Measurements from ENCODE around the gene SATL1.

SATL1 gene

DNA sequence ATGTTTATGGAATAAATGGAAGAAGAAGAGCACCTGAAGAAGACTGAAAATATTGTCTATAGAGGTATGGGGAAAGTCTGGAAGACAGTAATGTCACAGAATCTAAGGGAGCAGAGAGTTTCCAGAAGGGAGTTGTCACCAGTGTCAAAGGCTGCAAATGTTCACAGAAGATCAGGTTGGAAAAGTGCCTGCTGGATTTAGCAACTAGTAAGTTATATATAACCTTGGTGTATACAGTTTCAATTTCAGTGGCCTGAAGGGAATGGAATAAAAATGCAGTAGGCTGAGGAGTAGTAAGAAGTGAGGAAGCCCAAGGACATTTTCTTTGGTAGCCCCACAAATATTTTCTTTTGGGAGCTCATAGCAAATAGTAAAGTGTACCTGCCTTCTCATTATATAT, 107.2 kb downstream of the SATL1 start:
- no peaks in the 10 kb centered on the region for H3K4me1 ChIP-seq (ENCODE audit: insufficient read depth, insufficient read length)
- H3K4me3 ChIP-seq (ENCODE audit: insufficient read length, low read depth) = no peak overlapping the region
- peaks cover 9% of the 10 kb centered on the region; the same call in 1 of the 2 replicates for H3K9me3 ChIP-seq (ENCODE audit: insufficient read depth, low read length)
- no peaks in the 10 kb centered on the region for H3K36me3 ChIP-seq (ENCODE audit: insufficient read depth, insufficient read length, low read length)
- H3K9ac ChIP-seq (ENCODE audit: insufficient read length, low read depth) = no peak overlapping the region
- no peak for DNase-seq (ENCODE audit: low read depth, low spot score)
- H3K27me3 ChIP-seq (ENCODE audit: insufficient read depth, insufficient read length) = no peaks in the 10 kb centered on the region
- TF ChIP-seq ZNF274 (IDR thresholded peaks at IDR 0.05; ENCODE audit: low read depth, low read length) = no peak
- no peak for TF ChIP-seq YY1 (IDR thresholded peaks at IDR 0.05; ENCODE audit: insufficient read depth, insufficient read length)
- TF ChIP-seq SUZ12 (IDR thresholded peaks at IDR 0.05; ENCODE audit: extremely low read depth, insufficient read depth, insufficient read length) = no peak

DNA sequence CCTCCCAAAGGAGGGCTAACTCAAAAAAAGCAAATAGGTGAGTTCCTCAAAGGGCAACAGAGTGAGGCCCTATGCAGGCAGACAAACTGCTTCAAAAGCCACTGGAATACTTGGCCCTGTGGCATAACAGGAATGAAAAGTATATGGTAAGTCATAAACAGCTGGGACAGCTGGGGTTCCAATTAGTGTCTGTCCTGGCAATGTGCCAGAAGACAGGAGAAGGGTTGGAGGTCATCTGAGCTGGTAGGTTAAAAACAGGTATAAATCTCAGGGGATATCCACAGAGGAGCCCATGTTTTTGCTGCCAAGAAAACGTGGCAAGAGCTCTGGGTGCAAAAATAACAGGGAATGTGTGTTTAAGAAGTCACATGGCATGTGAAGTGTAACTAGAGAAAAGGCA, 128.3 kb downstream of the SATL1 start:
- Histone ChIP-seq H3K9me3 (ENCODE audit: insufficient read depth, low read length) (no peaks in the 10 kb centered on the region), H3K4me1 (ENCODE audit: insufficient read depth, insufficient read length) (no peaks in the 10 kb centered on the region), H3K27me3 (ENCODE audit: insufficient read depth, insufficient read length) (no peaks in the 10 kb centered on the region), H3K4me3 (ENCODE audit: insufficient read length, low read depth) (no peak overlapping the region), H3K36me3 (ENCODE audit: insufficient read depth, insufficient read length, low read length) (no peaks in the 10 kb centered on the region), H3K9ac (ENCODE audit: insufficient read length, low read depth) (no peak overlapping the region)
- no peak for TF ChIP-seq SUZ12 (IDR thresholded peaks at IDR 0.05; ENCODE audit: extremely low read depth, insufficient read depth, insufficient read length)
- DNase-seq (ENCODE audit: low read depth, low spot score) = no peak

DNA sequence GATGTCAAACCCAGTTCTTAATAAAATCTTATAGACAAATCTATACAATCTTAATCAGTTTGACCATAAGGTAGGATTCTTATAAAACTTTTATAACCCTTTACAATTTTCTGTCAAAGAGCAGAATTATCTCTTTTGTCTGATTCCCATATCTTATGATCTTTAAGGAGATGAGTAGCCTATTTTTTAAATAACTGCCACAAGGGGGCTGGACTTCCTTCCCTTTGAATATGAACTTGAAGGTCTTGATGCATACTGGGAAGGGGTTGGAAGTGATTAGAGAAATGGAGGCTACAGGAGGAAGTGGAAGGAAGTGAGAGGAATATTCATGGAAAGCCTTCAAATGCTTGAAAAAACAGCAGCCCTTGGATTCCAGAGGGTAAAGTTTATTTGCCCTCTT, 128.8 kb downstream of the SATL1 start:
- Histone ChIP-seq H3K4me1 (ENCODE audit: insufficient read depth, insufficient read length) (no peaks in the 10 kb centered on the region), H3K9ac (ENCODE audit: insufficient read length, low read depth) (no peak overlapping the region), H3K27me3 (ENCODE audit: insufficient read depth, insufficient read length) (no peaks in the 10 kb centered on the region), H3K36me3 (ENCODE audit: insufficient read depth, insufficient read length, low read length) (no peaks in the 10 kb centered on the region), H3K4me3 (ENCODE audit: insufficient read length, low read depth) (no peak overlapping the region), H3K9me3 (ENCODE audit: insufficient read depth, low read length) (no peaks in the 10 kb centered on the region)
- DNase-seq (ENCODE audit: low read depth, low spot score) = no peak
- no peak for TF ChIP-seq SUZ12 (IDR thresholded peaks at IDR 0.05; ENCODE audit: extremely low read depth, insufficient read depth, insufficient read length)
- TF ChIP-seq ZNF274 (IDR thresholded peaks at IDR 0.05; ENCODE audit: low read depth, low read length) = no peak
- TF ChIP-seq YY1 (IDR thresholded peaks at IDR 0.05; ENCODE audit: insufficient read depth, insufficient read length) = no peak

DNA sequence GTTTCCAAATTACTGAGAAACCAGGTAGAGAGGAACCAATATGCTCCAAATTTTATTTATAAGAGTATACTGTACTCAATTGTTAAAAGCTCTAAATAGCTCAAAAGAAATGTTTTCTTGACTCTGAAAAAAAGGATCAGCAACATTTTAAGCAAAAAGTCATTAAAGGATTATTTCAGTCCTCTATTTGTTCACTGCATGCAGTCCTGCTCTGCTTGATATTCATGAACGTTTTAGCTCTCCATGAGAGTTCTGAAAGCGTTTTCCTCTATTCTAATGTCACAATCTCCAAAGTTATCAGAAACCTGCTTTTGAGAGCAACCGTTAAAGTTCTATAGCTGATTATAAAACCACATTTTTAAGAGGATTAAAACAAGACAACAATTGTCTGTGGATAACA, 129.4 kb downstream of the SATL1 start:
- H3K9me3 ChIP-seq (ENCODE audit: insufficient read depth, low read length) = 0 out of 2 replicates have a peak, but pooled peaks cover under 1% of the 10 kb centered on the region
- no peaks in the 10 kb centered on the region for H3K27me3 ChIP-seq (ENCODE audit: insufficient read depth, insufficient read length)
- H3K4me3 ChIP-seq (ENCODE audit: insufficient read length, low read depth) = no peak overlapping the region
- H3K4me1 ChIP-seq (ENCODE audit: insufficient read depth, insufficient read length) = no peaks in the 10 kb centered on the region
- H3K9ac ChIP-seq (ENCODE audit: insufficient read length, low read depth) = no peak overlapping the region
- no peak for TF ChIP-seq ZNF274 (IDR thresholded peaks at IDR 0.05; ENCODE audit: low read depth, low read length)
- no peak for TF ChIP-seq SUZ12 (IDR thresholded peaks at IDR 0.05; ENCODE audit: extremely low read depth, insufficient read depth, insufficient read length)
- no peak for TF ChIP-seq YY1 (IDR thresholded peaks at IDR 0.05; ENCODE audit: insufficient read depth, insufficient read length)
- DNase-seq (ENCODE audit: low read depth, low spot score) = no peak
- H3K36me3 ChIP-seq (ENCODE audit: insufficient read depth, insufficient read length, low read length) = no peaks in the 10 kb centered on the region

DNA sequence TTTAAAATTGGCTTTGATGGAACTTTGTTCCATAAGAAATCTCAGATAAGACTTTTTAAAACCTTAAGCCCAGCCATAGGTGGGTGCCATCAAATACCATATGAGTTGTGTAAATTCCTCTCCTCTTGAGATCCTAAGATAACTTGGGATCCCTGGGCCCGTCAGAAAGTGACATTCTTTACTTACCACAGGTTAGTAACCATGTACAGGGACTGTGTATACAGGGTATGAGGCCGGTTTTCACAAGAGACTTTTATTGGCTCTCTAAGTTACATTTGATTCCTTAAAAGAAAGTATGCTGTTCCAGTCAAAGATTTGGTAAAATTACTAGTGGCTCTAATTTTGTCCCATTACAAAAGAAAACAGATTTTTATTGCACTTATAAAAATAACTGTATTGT, 129.8 kb downstream of the SATL1 start:
- Histone ChIP-seq H3K27me3 (ENCODE audit: insufficient read depth, insufficient read length) (no peaks in the 10 kb centered on the region), H3K4me1 (ENCODE audit: insufficient read depth, insufficient read length) (no peaks in the 10 kb centered on the region), H3K4me3 (ENCODE audit: insufficient read length, low read depth) (no peak overlapping the region), H3K9ac (ENCODE audit: insufficient read length, low read depth) (no peak overlapping the region), H3K36me3 (ENCODE audit: insufficient read depth, insufficient read length, low read length) (no peaks in the 10 kb centered on the region), H3K9me3 (ENCODE audit: insufficient read depth, low read length) (peaks cover 4% of the 10 kb centered on the region; the same call in 1 of the 2 replicates)
- DNase-seq (ENCODE audit: low read depth, low spot score) = no peak
- no peak for TF ChIP-seq ZNF274 (IDR thresholded peaks at IDR 0.05; ENCODE audit: low read depth, low read length)
- no peak for TF ChIP-seq SUZ12 (IDR thresholded peaks at IDR 0.05; ENCODE audit: extremely low read depth, insufficient read depth, insufficient read length)
- TF ChIP-seq YY1 (IDR thresholded peaks at IDR 0.05; ENCODE audit: insufficient read depth, insufficient read length) = no peak

DNA sequence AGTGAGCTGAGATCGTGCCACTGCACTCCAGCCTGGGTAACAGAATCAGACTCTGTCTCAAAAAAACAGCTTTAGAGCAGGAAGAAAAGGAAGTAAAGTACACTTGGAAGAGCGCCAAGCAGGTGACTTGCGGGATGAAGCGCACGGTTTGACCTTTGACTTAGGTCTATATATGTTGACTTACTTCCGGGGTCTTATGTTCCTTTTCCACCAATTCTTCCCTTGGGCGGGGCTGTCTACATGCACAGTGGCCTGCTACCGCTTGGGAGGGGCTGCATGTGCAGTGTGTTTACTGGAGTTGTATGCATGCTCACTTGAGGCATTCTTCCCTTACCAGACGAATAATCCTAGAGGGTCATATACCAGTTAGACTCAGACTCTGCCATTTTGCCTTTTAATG, 131.3 kb downstream of the SATL1 start:
- Histone ChIP-seq H3K36me3 (ENCODE audit: insufficient read depth, insufficient read length, low read length) (no peaks in the 10 kb centered on the region), H3K9me3 (ENCODE audit: insufficient read depth, low read length) (peaks cover 4% of the 10 kb centered on the region; the same call in 1 of the 2 replicates), H3K27me3 (ENCODE audit: insufficient read depth, insufficient read length) (no peaks in the 10 kb centered on the region), H3K4me1 (ENCODE audit: insufficient read depth, insufficient read length) (no peaks in the 10 kb centered on the region), H3K9ac (ENCODE audit: insufficient read length, low read depth) (no peak overlapping the region), H3K4me3 (ENCODE audit: insufficient read length, low read depth) (no peak overlapping the region)
- DNase-seq (ENCODE audit: low read depth, low spot score) = no peak
- no peak for TF ChIP-seq YY1 (IDR thresholded peaks at IDR 0.05; ENCODE audit: insufficient read depth, insufficient read length)

DNA sequence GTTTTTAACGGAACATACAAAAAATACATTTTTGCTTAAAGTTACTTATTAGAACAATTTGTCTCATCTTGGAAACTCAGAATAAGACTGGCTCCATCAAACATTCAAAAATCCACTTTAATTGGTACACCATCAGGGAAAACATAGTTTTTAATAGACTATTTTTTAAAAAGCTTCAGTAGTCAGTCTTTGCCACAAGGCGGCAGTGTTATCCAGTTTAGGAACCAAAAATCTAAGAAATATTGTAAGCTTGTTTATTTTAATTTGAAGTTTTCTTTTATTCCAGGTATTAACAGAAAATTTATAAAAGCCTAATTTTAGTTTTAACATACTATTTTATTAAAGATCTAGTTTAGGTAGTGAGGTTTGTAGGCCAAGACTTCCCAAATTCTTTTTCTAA, 132.2 kb downstream of the SATL1 start:
- Histone ChIP-seq H3K27me3 (ENCODE audit: insufficient read depth, insufficient read length) (no peaks in the 10 kb centered on the region), H3K4me3 (ENCODE audit: insufficient read length, low read depth) (no peak overlapping the region), H3K9me3 (ENCODE audit: insufficient read depth, low read length) (peaks cover 4% of the 10 kb centered on the region; the same call in 1 of the 2 replicates), H3K4me1 (ENCODE audit: insufficient read depth, insufficient read length) (no peaks in the 10 kb centered on the region), H3K9ac (ENCODE audit: insufficient read length, low read depth) (no peak overlapping the region), H3K36me3 (ENCODE audit: insufficient read depth, insufficient read length, low read length) (no peaks in the 10 kb centered on the region)
- TF ChIP-seq ZNF274 (IDR thresholded peaks at IDR 0.05; ENCODE audit: low read depth, low read length) = no peak
- TF ChIP-seq YY1 (IDR thresholded peaks at IDR 0.05; ENCODE audit: insufficient read depth, insufficient read length) = no peak
- TF ChIP-seq SUZ12 (IDR thresholded peaks at IDR 0.05; ENCODE audit: extremely low read depth, insufficient read depth, insufficient read length) = no peak
- no peak for DNase-seq (ENCODE audit: low read depth, low spot score)

DNA sequence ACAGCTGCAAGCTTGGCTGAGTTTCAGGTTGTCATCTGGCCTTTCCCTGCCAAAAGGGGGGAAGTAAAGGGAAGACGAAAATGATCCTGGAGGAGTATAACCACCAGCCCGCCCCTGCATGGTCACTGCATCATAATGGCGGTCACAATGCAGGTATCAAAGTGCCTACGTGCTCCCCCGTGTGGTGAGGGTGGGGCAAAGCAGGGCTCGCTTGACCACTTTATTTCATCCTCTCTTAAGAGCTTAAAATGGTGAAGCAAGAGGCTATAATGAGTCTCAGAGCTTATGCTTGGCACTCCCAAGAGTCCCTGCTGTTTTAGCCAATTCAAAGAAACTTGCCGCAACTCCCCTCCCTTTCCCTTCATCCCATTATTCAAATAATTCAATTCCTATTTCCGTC, 134.3 kb downstream of the SATL1 start:
- no peak overlapping the region for H3K4me3 ChIP-seq (ENCODE audit: insufficient read length, low read depth)
- no peaks in the 10 kb centered on the region for H3K36me3 ChIP-seq (ENCODE audit: insufficient read depth, insufficient read length, low read length)
- no peak overlapping the region for H3K9ac ChIP-seq (ENCODE audit: insufficient read length, low read depth)
- H3K9me3 ChIP-seq (ENCODE audit: insufficient read depth, low read length) = peaks cover 4% of the 10 kb centered on the region; the same call in 1 of the 2 replicates
- H3K4me1 ChIP-seq (ENCODE audit: insufficient read depth, insufficient read length) = no peaks in the 10 kb centered on the region
- DNase-seq (ENCODE audit: low read depth, low spot score) = no peak
- no peaks in the 10 kb centered on the region for H3K27me3 ChIP-seq (ENCODE audit: insufficient read depth, insufficient read length)
- TF ChIP-seq ZNF274 (IDR thresholded peaks at IDR 0.05; ENCODE audit: low read depth, low read length) (no peak), SUZ12 (IDR thresholded peaks at IDR 0.05; ENCODE audit: extremely low read depth, insufficient read depth, insufficient read length) (no peak), YY1 (IDR thresholded peaks at IDR 0.05; ENCODE audit: insufficient read depth, insufficient read length) (no peak)

All from NT2/D1 (cell line).